ENCODE results near the gene RRP9. TPM values are rescaled to one million over a fixed set of nuclear protein-coding genes. Genes with fewer than 3 reads are reported as not detected.

RRP9 gene
- total RNA-seq, 1 donor, result 22.5 TPM

DNA sequence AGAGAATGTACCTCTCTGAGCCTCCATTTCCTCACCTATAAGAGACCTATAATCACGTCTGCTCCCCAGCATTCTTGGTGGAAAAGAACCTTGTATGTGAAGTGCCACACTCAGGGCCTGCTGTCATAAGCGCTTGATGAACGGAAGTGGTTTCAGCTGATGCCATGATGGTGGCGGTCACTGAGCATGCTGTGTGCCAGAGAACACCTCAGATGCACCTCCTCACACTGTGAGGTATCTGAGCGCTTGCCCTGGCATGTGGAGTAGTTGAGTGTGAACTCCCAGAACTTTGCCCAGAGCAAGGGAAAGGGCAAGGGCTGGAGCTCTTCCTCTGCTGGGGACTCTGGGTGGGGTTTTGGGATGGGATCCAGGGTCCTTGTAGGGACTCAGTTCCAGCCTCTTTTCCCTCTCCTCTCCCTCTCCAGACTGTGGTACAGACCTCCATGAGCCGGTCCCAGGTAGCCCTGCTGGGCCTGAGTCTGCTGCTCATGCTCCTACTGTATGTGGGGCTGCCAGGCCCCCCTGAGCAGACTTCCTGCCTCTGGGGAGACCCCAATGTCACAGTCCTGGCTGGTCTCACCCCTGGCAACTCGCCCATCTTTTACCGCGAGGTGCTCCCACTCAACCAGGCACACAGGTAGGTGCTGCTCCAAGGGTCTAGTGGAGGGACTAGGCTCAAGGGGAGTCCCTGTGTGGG, 35.9 kb upstream of the RRP9 start:
- no peak overlapping the region for H3K4me3 ChIP-seq (ENCODE audit: low read depth, low read length)
- TF ChIP-seq CTCF (IDR thresholded peaks at IDR 0.05; ENCODE audit: insufficient read depth, low read depth, low read length), result no peak
- no peak for DNase-seq (ENCODE audit: low read depth)

- DNase-seq (ENCODE audit: low read depth), result peak; percentile 80
- peak; percentile 17 for TF ChIP-seq CTCF (IDR thresholded peaks at IDR 0.05; ENCODE audit: insufficient read depth, low read depth, low read length)
- H3K4me3 ChIP-seq (ENCODE audit: low read depth, low read length), result peak overlapping the region; percentile 70
These were observed 34.3 kb upstream of the RRP9 start for GRCh38 chr3:51975852-51976549.

DNA sequence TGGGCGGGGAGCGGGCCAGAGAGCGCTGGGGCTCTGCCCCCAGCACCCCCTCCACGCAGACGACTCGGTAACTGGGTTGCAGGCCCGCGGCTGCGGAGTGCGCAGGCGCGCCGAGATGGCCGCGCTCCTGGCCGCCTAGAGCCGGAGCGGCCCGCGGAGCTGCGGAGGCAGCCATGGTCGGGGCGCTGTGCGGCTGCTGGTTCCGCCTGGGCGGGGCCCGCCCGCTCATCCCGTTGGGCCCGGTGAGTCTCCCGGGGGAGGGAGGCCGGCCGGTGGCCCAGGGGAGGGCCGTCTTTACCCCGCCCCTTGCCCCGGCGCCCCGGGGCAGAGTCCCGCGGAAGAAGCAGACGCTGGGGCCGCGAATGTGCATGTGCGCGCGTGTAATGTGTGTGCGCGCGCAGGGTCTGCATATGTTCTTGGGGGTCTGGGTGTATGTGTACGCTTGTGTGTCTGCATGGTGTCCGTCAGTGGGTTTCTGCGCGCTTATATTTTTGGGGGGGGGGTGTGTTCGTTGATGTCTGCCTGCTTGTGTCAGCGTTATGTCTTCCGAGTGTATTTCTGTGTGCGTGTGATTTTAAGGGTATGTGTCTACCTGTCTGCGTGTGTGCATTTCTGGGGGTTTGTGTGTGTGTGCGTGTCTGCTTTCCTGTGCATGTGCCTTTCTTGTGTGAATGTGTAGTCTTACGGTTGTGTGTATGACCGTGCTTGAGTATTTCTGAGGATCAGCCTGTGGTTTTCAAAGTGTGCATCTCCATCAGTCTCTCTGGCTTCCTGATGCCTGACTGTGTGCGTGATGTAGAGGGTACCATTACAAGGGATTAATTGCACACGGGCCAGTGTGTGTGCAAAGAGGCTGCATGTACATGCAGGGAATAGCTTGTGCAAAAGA, 33.5 kb upstream of the RRP9 start, which contains the start of gene ABHD14A:
ABHD14A (plus strand) TSS at position 102 of the 889 bp plus-strand sequence; CDS start at position 174, 72 bp downstream.
- H3K4me3 ChIP-seq (ENCODE audit: low read depth, low read length), result peak within 1 kb of the TSS; percentile 70
- DNase-seq (ENCODE audit: low read depth), result peak; percentile 61
- no peak for TF ChIP-seq CTCF (IDR thresholded peaks at IDR 0.05; ENCODE audit: insufficient read depth, low read depth, low read length)

GRCh38 chr3:51974277-51974962, 32.7 kb upstream of the RRP9 start:
- DNase-seq (ENCODE audit: low read depth), result no peak
- peak overlapping the region; percentile 70 for H3K4me3 ChIP-seq (ENCODE audit: low read depth, low read length)
- TF ChIP-seq CTCF (IDR thresholded peaks at IDR 0.05; ENCODE audit: insufficient read depth, low read depth, low read length), result no peak

GRCh38 chr3:51971350-51971749, 29.6 kb upstream of the RRP9 start:
- TF ChIP-seq CTCF (IDR thresholded peaks at IDR 0.05; ENCODE audit: insufficient read depth, low read depth, low read length), result no peak
- DNase-seq (ENCODE audit: low read depth), result no peak

More at GRCh38 chr3:51971350-51971749, 29.6 kb upstream of the RRP9 start:
- H3K4me3 ChIP-seq (ENCODE audit: low read depth, low read length), result no peak overlapping the region
